HG03439 (cell line): Measurements from ENCODE around the gene MCM3.

Experiments used
- ATAC-seq: cut with Tn5 transposase; IDR thresholded peaks from one replicate; pipeline ENCODE4 v1.9.1; 2021; ENCODE audit warnings: mild to moderate bottlenecking, moderate library complexity; ENCODE audit not compliant: unreplicated experiment

Gene MCM3

DNA sequence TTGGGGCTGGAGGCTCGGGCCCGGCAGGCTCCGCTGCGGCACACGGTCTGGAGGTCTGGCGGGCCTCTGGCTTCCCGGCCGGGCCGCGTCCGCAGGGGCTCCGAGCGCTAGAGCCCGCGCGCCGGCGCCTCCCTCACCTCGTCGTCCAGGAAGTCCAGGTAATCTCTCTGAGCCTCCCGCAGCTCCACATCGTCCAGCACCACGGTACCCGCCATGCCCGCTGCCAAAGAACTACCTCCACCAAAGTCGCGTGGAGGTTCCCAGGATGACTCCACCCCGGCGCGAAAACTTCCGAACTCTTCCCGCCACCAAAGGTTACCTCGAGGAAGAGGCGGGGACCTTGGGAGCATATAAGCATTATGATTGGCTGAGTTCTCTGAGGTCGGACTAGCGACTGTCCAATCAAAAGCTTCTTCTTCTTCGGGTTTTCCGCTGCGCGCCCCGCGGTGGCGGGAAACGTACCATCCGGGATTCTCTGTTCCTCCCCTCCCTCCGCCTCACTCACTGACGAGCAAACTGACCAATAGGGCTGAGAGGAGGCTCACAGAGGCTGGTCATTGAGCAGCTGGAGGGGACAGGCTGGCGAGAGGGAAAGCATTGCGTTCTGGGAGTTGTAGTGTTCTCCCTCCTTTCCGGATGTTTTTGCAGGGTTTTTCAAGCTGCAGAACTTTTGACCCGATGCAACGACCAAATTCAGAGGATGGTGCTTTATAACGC, at the start of gene MCM3:
TSS of gene MCM3 (minus strand) at position 283 of the 717 bp plus-strand sequence. CDS start at position 215, 68 bp downstream.
- ATAC-seq: peak; percentile 98

DNA sequence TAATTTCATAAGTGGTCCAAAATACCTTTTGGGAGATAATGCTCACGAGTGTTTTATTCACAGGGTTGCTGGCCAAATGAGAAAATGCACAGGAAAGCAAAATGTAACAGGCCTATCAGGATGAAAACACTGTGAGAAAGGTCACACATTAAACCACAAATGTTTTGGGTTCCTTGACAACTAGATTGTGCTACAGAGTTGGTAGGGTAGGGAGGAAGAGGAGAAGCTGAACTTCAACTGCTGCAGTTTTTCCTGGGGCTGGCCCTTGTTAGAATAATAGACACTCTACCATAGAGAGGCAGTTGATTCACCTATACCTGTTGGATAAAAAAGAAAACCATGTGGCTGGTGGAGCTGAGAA, 49.3 kb upstream of the MCM3 start:
- ATAC-seq: peak; percentile 54

DNA sequence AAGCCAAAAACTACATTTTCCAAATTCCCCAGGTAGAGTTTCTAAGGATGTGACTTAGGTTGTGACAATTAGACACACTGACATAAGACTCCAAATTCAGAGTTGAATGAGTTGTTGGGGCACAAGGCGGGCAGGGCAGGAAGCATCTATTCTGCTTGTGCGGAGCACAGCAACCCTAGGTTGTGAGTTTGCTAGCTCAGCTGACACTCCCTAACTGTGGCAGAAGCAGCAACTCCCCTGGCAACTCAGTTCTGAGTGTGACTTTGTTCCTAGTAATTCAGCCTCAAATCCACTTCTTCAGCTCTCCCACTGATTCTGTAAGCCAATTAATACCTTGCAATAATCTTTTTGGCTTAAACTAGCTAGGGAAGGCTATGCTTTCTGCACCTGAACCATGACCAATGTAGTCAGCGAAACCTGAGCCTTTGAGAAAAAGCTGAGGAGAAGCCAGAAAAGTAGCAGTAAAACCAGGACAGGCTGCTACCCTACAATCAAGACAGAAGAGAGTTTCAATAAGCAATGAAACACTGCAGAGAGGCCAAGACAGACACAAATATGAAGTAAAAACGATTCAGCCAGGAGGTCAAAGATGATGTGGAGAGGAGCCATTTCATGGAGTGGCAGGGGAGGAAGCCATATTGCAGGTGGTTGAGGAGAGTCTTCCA, 47.4 kb upstream of the MCM3 start:
- ATAC-seq: no peak

GRCh38 chr6:52330470-52330869, 45.9 kb upstream of the MCM3 start:
- no peak for ATAC-seq

- no peak for ATAC-seq
Measured at GRCh38 chr6:52328729-52329128, 44.2 kb upstream of the MCM3 start.

DNA sequence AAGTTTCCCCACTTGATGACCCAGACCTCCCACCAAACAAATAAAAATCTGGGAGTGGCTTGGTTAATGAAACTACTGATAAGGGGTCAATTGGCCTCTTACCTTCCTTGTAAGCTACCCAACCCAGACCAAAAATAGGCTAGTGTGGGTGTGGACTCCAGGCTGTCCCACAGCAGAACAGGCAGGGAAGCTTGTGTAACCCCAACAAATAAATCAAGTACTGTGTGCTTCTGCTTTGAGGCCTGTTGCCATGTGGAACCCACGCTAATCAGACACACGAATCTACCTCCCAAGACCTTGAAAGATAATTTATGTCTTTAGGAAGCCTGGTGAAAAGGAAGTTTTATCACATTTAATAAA, 43.7 kb upstream of the MCM3 start:
- ATAC-seq: no peak

- no peak for ATAC-seq
Measured at GRCh38 chr6:52326540-52327364, 42.2 kb upstream of the MCM3 start.

DNA sequence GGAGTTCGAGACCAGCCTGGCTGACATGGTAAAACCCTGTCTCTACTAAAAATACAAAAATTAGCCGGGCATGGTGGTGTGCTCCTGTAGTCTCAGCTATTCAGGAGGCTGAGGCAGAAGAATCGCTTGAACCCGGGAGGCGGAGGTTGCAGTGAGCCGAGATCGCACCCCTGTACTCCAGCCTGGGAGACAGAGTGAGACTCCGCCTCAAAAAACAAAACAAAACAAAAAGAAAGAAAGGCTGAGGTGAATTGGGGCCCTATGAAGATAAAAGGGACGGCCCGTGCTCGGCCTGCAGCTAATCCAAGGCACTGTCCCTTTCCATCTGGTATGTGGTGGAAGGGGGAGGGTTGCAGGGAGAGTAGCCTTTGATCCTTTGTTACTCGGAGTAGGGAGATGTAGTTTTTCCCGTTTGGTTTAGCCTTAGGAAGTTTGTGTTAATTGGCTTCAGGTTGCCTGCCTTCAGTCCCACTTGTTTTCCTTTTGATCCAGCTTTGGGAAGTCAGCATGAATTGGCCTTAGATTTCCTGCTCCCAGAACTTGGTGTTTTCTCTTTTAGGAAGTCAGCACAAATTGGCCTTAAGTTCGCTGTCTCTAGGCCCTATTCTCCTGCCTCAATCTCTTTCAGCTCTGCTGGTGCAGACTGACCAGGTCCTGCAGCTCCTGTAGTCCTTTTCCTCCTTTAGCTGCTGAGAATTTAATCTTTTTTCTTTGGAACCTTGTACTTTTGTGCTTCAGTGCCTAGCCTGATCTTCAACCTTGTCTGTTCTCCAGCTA, 41.3 kb upstream of the MCM3 start:
- no peak for ATAC-seq

DNA sequence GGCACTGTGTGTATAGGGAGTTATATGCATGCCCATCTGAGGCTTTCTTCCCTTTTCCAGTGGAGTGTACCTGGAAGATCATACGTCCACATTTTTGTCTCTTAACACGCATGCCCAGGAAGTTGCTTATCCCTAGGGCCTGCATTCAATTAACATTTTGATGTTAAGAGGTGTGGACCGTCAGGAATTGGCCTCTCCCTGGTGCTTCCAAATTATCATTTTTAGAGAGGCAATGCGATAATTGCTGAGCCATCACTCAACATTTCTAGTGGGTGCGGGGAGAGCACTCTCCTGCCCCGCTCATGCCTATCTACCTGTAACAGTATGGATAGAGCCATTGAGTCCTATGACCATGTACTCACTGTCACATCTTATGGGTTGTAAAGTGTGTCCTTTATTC, 39.6 kb upstream of the MCM3 start:
- ATAC-seq: no peak

DNA sequence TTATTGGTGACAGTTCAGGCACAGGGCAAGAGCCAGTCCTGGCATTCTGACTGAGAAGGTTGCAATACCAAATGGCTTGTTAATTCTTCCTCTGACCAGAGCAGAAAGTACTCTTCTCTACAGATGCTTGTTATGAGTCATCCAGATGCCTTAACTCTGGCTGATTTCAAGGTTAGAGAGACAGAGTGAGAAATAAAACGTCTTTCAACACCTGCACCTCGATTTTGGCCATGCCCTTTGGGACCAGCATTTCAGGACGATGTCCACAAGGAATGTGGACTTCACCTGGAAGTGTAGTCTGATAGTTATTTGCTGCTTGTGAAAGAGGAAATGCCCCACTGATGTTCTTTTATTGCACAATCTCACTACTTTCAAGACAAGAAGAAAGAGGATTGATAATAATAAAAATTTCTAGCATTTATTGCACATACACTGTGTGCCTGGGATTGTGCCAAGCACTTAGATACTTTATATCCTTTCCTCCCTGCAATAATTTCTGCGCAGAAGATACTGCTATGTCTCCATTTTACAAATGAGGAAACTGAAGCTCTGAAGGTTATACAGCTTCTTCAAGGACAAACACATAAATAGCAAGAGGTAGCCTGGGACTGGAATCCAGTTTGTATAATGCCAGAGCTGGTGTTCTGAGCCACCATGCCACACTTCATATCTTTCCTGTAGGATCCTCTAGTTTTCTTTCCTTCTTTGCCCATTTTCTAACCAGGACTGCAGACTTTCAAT, 33.5 kb upstream of the MCM3 start:
- peak; percentile 98 for ATAC-seq

- no peak for ATAC-seq
Measured at GRCh38 chr6:52317211-52317610, 32.7 kb upstream of the MCM3 start.

- ATAC-seq: no peak
Measured at GRCh38 chr6:52314752-52315151, 30.2 kb upstream of the MCM3 start.

- ATAC-seq: no peak
Measured at GRCh38 chr6:52312461-52312860, 27.9 kb upstream of the MCM3 start.

GRCh38 chr6:52310932-52311331, 26.4 kb upstream of the MCM3 start:
- ATAC-seq: no peak

GRCh38 chr6:52307900-52308372, 23.4 kb upstream of the MCM3 start:
- no peak for ATAC-seq

- no peak for ATAC-seq
Measured at GRCh38 chr6:52306972-52307870, 22.7 kb upstream of the MCM3 start.

DNA sequence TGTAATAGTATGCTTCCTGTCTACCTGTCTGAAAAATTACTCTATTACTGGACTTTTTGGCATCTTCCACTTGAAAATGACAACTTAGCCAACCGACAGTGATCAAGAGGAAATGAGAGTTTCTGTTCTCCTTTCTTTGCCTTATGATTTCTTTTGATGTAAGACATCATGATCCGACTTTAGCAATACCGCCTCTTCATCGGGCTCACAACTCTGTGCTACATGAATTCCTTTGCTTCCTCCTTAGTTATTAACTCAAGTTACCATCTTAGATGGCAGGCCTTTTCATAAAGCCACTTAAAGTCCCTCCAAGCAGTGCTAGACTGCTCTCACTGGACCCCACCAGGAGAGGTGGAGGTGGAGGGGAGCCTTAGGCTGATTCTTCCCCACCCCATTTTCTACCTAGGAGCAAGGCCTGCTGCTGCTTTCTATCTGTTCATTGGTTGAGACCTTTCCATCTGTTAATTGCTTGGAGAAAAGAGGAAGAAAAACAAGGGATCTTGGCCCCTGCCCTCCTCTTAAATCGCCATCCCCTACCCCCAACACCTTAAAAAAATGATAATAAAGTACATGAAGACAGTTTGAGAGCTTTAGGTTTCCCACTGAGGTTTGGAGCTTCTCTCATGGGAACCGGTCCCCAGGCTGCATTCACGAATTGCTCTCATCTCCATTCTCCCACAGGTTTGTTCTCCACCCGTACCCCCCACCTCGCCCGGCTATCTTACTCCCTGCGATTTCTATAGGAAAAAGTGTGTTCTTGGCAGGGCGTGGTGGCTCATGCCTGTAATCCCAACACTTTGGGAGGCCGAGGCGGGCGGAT, 21.6 kb upstream of the MCM3 start:
- peak; percentile 59 for ATAC-seq

GRCh38 chr6:52305411-52305810, 20.9 kb upstream of the MCM3 start:
- ATAC-seq: peak; percentile 17
